Keratinocyte (primary cell): Measurements from ENCODE around the gene PLA2R1. TPM values are rescaled to one million over a fixed set of nuclear protein-coding genes. Genes with fewer than 3 reads are reported as not detected.

Source experiments
- DNase-seq: peaks from one replicate; pipeline ENCODE4 v3.0.0-alpha.2; 2011; ENCODE audit warnings: low read depth, missing footprints, low spot score
- FAIRE-seq: peaks from 2 replicates; lab custom pipeline; 2011; peaks lifted over from hg19 to GRCh38; lab: Jason Lieb, UNC
- H2AFZ ChIP-seq: 2 replicates; pipeline ENCODE4 v1.6.0; 2012; ENCODE audit warnings: low read length, control low read depth, inconsistent platforms; ENCODE audit not compliant: control insufficient read depth
- H3K27ac ChIP-seq: 2 replicates; pipeline ENCODE4 v1.5.1; 2011; ENCODE audit warnings: low read length; ENCODE audit not compliant: control insufficient read depth, insufficient read depth
- H3K27me3 ChIP-seq: 3 replicates; pipeline ENCODE4 v1.6.0; 2011; ENCODE audit warnings: low read length; ENCODE audit not compliant: control insufficient read depth, insufficient read depth; ENCODE audit errors: extremely low read depth
- H3K36me3 ChIP-seq, 2 experiments: 2 replicates in 1 of 2; 3 replicates in 1 of 2; pipeline ENCODE4 v1.5.1; 2011; ENCODE audit warnings: low read length in 2 of 2, mild to moderate bottlenecking in 1 of 2; ENCODE audit not compliant: control insufficient read depth in 2 of 2, insufficient read depth in 2 of 2; ENCODE audit errors: extremely low read depth in 1 of 2
- H3K4me1 ChIP-seq: 3 replicates; pipeline ENCODE4 v1.5.1; 2011; ENCODE audit warnings: low read length; ENCODE audit not compliant: control insufficient read depth, insufficient read depth; ENCODE audit errors: extremely low read depth
- H3K4me2 ChIP-seq: 3 replicates; pipeline ENCODE4 v1.6.0; 2011; ENCODE audit warnings: low read depth, low read length; ENCODE audit not compliant: control insufficient read depth, insufficient read depth; ENCODE audit errors: extremely low read depth
- H3K4me3 ChIP-seq, 3 experiments: fragments of 200-600 bp in 1 of 3; sonication (generic) in 1 of 3; 2 replicates in 2 of 3; 3 replicates in 1 of 3; pipeline ENCODE4 v1.5.1; 2011 to 2016; ENCODE audit warnings: low read length in 3 of 3, mild to moderate bottlenecking in 3 of 3, control low read depth in 2 of 3, inconsistent platforms in 1 of 3, low read depth in 1 of 3, mixed read lengths in 1 of 3, mixed run types in 1 of 3, moderate library complexity in 1 of 3; ENCODE audit not compliant: control insufficient read depth in 2 of 3, insufficient read depth in 2 of 3; ENCODE audit errors: extremely low read depth in 1 of 3
- H3K79me2 ChIP-seq: 2 replicates; pipeline ENCODE4 v1.6.0; 2012; ENCODE audit warnings: low read length; ENCODE audit not compliant: control insufficient read depth, insufficient read depth
- H3K9ac ChIP-seq: 3 replicates; pipeline ENCODE4 v1.6.0; 2011; ENCODE audit warnings: low read length; ENCODE audit not compliant: control insufficient read depth, insufficient read depth; ENCODE audit errors: extremely low read depth
- H3K9me1 ChIP-seq: 3 replicates; pipeline ENCODE4 v1.6.0; 2011; ENCODE audit warnings: low read length; ENCODE audit not compliant: control insufficient read depth, insufficient read depth; ENCODE audit errors: extremely low read depth
- H3K9me3 ChIP-seq: 2 replicates; pipeline ENCODE4 v1.5.1; 2012; ENCODE audit warnings: low read depth, low read length; ENCODE audit not compliant: control insufficient read depth
- H4K20me1 ChIP-seq: 3 replicates; pipeline ENCODE4 v1.6.0; 2011; ENCODE audit warnings: low read length; ENCODE audit not compliant: control insufficient read depth, insufficient read depth; ENCODE audit errors: extremely low read depth
- EZH2 ChIP-seq: IDR thresholded peaks from one replicate; pipeline ENCODE4 v1.6.1; 2012; ENCODE audit warnings: inconsistent platforms, mild to moderate bottlenecking, low read length, moderate library complexity
- dilution Hi-C: fragments of 300-500 bp; cut with MboI; formaldehyde crosslinking; loops from one replicate; pipeline ENCODE4 v1.7.0; 2020; ENCODE audit warnings: low sequenced_read_pairs; ENCODE audit not compliant: extremely low pct_ligation_motif_present
- polyA plus RNA-seq, 5 experiments: library from polyadenylated mRNA; depleted of rRNA in 3 of 5; stranded (reverse) in 3 of 5; stranded (forward) in 1 of 5; unstranded in 1 of 5; fragments of >200 nt; gene quantifications; 1 replicate in 1 of 5; 2 replicates in 3 of 5; 3 replicates in 1 of 5; pipeline versions ENCODE4 v1.2.1 to v1.2.3, GENCODE V29; 2011 to 2012; ENCODE audit warnings: missing spikeins in 2 of 5, low read depth in 1 of 5, low replicate concordance in 1 of 5
- TF ChIP-seq, protein P1 (sequence below), 3 experiments: IDR thresholded peaks in 1 of 3; conservative IDR thresholded peaks in 1 of 3; optimal IDR thresholded peaks in 1 of 3; 2 replicates in 2 of 3; 3 replicates in 1 of 3; pipeline versions ENCODE3 to v1.5.1; 2011; ENCODE audit warnings: low read length in 3 of 3, mild to moderate bottlenecking in 3 of 3, moderate library complexity in 2 of 3, control low read depth in 1 of 3, inconsistent platforms in 1 of 3; ENCODE audit not compliant: insufficient read depth in 2 of 3; ENCODE audit errors: extremely low read depth in 1 of 3

Gene PLA2R1
- polyA plus RNA-seq, 1 donor (not counting 4 experiments of a cell fraction or from before 2014, with no cell fraction given), result 12.3 TPM

DNA sequence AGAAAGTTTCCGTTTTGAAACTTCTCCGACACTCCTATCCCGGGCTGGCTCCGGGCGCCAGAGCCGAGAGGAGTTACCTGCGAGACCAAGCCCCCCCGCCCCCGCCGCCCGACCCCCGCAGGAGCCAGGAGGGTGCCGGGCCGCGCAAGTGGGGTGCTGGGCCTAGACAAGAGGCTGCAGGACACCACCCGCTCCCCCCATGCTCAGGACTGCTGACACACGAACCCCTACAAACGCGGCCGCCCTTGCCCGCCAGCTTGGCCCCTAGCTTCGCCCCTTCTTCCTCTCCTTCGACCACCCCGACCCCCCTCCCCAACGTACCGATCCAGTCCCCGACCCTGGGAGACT is 497 bp downstream of the PLA2R1 start:
- H3K79me2 ChIP-seq, result peaks cover 4% of the 10 kb centered on the region
- FAIRE-seq, result no peak
- peak overlapping the region; percentile 98 for H2AFZ ChIP-seq
- no peak for DNase-seq
- no peaks in the 10 kb centered on the region for H3K27me3 ChIP-seq
- peak overlapping the region; percentile 80 to 83 (median 81) for H3K4me3 ChIP-seq
- dilution Hi-C loops, result no loop called here
- H3K9me3 ChIP-seq, result no peaks in the 10 kb centered on the region
- peak overlapping the region; percentile 74 for H3K9ac ChIP-seq
- H3K27ac ChIP-seq, result no peak overlapping the region
- H3K36me3 ChIP-seq, result peaks cover 0 to 2% of the 10 kb centered on the region in 2 experiments
- no peaks in the 10 kb centered on the region for H4K20me1 ChIP-seq
- no peak for TF ChIP-seq EZH2
- TF ChIP-seq, protein P1, sequence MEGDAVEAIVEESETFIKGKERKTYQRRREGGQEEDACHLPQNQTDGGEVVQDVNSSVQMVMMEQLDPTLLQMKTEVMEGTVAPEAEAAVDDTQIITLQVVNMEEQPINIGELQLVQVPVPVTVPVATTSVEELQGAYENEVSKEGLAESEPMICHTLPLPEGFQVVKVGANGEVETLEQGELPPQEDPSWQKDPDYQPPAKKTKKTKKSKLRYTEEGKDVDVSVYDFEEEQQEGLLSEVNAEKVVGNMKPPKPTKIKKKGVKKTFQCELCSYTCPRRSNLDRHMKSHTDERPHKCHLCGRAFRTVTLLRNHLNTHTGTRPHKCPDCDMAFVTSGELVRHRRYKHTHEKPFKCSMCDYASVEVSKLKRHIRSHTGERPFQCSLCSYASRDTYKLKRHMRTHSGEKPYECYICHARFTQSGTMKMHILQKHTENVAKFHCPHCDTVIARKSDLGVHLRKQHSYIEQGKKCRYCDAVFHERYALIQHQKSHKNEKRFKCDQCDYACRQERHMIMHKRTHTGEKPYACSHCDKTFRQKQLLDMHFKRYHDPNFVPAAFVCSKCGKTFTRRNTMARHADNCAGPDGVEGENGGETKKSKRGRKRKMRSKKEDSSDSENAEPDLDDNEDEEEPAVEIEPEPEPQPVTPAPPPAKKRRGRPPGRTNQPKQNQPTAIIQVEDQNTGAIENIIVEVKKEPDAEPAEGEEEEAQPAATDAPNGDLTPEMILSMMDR (optimal IDR thresholded peaks at IDR 0.05 in 1 of 3, IDR thresholded peaks at IDR 0.05 in 1 of 3, conservative IDR thresholded peaks at IDR 0.05 in 1 of 3; ENCODE audit: extremely low read depth in 1 of 3, insufficient read depth in 2 of 3, low read length in 3 of 3), result no peak
- no peaks in the 10 kb centered on the region for H3K9me1 ChIP-seq
- peaks cover 19% of the 10 kb centered on the region for H3K4me1 ChIP-seq
- peak overlapping the region; percentile 94 for H3K4me2 ChIP-seq

DNA sequence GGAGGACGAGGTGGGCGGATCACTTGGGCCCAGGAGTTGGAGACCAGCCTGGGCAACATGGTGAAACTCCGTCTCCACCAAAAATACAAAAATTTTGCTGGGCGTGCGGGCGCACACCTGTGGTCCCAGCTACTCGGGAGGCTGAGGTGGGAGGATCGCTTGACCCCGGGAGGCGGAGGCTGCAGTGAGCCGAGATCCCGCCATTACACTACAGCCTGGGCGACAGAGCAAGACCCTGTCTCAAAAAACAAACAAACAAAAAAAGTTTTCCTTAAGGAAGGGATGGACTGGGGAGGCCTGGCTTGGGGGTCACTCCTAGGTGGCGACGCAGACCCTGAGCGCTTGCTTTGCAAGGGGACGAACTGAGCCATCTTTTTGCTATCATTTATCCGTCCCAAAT is 882 bp downstream of the PLA2R1 start:
- Histone ChIP-seq H3K36me3 (peaks cover 0 to 3% of the 10 kb centered on the region in 2 experiments), H3K79me2 (peaks cover 4% of the 10 kb centered on the region), H4K20me1 (no peaks in the 10 kb centered on the region), H3K9me1 (no peaks in the 10 kb centered on the region), H3K27ac (no peak overlapping the region), H3K9ac (peak overlapping the region; percentile 74), H3K27me3 (no peaks in the 10 kb centered on the region), H2AFZ (peak overlapping the region; percentile 57), H3K4me3 (peak overlapping the region; percentile 80 to 83 (median 81)), H3K4me1 (peaks cover 19% of the 10 kb centered on the region), H3K9me3 (no peaks in the 10 kb centered on the region), H3K4me2 (peak overlapping the region; percentile 94)
- dilution Hi-C loops, result no loop called here
- TF ChIP-seq EZH2, result no peak
- TF ChIP-seq, protein P1 (optimal IDR thresholded peaks at IDR 0.05 in 1 of 3, IDR thresholded peaks at IDR 0.05 in 1 of 3, conservative IDR thresholded peaks at IDR 0.05 in 1 of 3; ENCODE audit: extremely low read depth in 1 of 3, insufficient read depth in 2 of 3, low read length in 3 of 3), result no peak
- FAIRE-seq (no peak), DNase-seq (no peak)
